ENCODE data around the gene GRIN2C. TPM values are rescaled to one million over a fixed set of nuclear protein-coding genes. Genes with fewer than 3 reads are reported as not detected.

GRIN2C gene
- total RNA-seq, 4 donors from 2014 or later, result 0.13 TPM; not detected in 3

DNA sequence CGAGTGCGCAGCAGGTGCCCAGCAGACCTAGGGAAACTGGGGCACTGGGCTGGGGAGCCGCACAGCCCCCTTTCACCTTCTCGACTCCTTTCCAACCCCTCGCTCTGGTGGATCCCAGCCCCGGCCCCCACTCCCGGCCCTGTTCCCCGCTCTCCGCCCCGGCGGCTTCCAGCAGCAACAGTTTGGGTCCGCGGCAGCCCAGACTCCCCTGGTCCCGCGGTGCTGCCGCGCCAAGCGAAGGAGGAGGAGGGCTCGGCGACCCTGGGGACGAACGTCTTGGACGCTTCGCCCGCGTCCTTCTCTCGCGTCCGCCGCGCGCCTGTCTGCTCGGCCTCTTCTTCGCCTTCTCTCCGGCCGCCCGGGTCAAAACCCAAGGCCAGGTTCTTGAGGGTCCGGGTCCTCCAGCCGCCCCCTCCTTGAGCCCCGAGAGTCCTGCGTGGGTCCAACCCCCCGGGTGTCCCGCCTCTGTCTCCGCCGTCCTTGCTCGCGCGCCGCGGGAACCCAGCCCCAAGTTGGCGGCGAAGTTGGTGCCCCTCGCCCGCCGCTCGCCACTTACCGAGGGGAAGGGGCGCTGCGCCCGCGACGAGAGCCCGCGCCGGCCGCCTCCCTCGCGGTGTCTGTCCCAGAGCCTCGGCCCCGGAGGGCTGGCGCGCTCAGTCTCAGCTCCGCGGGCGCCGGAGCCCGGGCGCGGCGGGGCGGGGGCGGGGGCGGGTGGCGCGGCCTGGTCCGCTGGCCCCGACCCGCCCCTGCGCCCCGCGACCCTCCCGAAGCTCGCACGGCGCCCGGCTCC is 1.4 kb upstream of the GRIN2C start:
- no CpG with 5 or more reads among the region's 96 CpGs for WGBS
- TF ChIP-seq EP300 (IDR thresholded peaks at IDR 0.05), result no peak
- TF ChIP-seq, protein P1, sequence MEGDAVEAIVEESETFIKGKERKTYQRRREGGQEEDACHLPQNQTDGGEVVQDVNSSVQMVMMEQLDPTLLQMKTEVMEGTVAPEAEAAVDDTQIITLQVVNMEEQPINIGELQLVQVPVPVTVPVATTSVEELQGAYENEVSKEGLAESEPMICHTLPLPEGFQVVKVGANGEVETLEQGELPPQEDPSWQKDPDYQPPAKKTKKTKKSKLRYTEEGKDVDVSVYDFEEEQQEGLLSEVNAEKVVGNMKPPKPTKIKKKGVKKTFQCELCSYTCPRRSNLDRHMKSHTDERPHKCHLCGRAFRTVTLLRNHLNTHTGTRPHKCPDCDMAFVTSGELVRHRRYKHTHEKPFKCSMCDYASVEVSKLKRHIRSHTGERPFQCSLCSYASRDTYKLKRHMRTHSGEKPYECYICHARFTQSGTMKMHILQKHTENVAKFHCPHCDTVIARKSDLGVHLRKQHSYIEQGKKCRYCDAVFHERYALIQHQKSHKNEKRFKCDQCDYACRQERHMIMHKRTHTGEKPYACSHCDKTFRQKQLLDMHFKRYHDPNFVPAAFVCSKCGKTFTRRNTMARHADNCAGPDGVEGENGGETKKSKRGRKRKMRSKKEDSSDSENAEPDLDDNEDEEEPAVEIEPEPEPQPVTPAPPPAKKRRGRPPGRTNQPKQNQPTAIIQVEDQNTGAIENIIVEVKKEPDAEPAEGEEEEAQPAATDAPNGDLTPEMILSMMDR (IDR thresholded peaks at IDR 0.05), result no peak
- no peak for DNase-seq (ENCODE audit: low spot score in 2 of 2)
- peaks cover 10% of the 10 kb centered on the region for H3K36me3 ChIP-seq
- no peak overlapping the region for H3K27ac ChIP-seq
- H3K4me3 ChIP-seq, result peak overlapping the region; percentile 45
- H3K27me3 ChIP-seq, result peaks cover 64% of the 10 kb centered on the region
- no peaks in the 10 kb centered on the region for H3K9me3 ChIP-seq
- peaks cover 32% of the 10 kb centered on the region for H3K4me1 ChIP-seq

DNA sequence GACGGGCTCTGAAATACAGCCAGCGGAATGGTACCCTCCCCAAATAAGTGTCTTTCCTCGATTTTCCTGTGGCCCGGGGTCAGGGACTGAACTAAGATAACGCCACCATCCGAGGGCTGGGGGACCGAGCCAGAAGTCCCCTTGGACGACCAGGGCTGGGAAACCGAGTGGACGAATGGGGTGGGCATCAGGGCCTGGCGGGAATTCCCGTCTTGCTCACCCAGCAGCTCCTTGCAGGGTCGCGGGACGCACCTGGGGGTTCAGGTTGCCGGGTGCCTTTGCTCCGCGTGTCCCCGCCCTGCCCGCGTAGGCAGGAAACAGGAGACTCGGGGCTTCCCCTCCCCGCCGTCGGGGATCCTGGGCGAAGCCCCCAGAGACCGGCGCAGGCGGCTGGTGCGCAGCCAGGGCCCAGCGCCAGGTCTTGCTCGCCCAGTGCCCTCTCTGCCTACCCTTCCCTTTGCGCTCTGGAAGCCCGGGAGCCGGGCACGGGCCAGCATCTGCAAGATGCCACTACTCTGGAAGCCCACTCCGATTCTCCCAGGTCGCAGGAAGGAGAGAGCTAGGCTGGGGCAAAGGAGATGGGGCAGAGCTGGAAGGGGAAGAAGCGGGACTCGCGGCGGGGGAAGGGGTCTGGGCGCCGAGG is 665 bp upstream of the GRIN2C start:
- Histone ChIP-seq H3K27ac (no peak overlapping the region), H3K4me1 (peaks cover 32% of the 10 kb centered on the region), H3K27me3 (peaks cover 72% of the 10 kb centered on the region), H3K4me3 (peak overlapping the region; percentile 45), H3K36me3 (peaks cover 5% of the 10 kb centered on the region), H3K9me3 (no peaks in the 10 kb centered on the region)
- no peak for DNase-seq (ENCODE audit: low spot score in 2 of 2)
- WGBS, result 5% methylated on average over 15 of the region's 44 CpGs
- TF ChIP-seq, protein P1 (IDR thresholded peaks at IDR 0.05), result no peak
- no peak for TF ChIP-seq POLR2AphosphoS5 (IDR thresholded peaks at IDR 0.05)
- TF ChIP-seq EP300 (IDR thresholded peaks at IDR 0.05), result no peak
- TF ChIP-seq POLR2A (IDR thresholded peaks at IDR 0.05), result no peak

DNA sequence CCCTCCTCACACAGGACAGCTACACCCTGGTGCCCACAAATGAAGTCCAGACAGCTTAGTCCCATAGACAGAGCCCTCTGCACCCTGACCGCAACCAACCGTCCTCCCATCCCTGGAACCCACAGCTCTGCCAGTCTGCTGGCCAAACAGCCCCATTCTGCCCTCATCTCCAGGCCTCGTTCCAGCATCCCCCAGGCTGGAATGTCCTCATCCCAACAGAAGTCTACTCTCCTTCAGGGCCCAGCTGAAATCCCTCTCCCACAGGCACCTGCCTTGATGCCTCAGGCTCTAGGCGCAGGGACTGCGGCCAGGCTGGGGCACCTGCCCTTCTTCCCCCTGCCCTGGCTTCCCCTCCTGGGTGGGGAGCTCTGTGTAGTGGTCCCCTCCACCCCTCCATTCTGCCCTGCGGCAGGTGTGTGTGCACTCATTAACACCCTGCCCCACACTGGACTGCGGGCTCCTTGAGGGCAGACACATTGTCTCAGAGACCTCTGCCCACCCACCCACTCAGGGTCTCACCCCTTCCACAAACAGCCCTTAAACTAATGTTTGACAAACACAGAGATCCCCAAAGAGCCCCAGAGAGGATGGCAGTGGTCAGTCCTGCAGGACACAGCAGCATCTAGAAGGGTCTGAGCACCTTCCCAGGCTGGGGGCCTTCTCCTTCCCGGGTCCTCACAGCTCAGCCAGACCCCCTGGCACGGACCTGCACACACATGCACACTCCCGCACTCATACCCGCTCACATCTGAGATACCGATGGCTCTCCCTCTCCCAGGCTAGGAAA is 820 bp downstream of the GRIN2C start:
- Histone ChIP-seq H3K9me3 (no peaks in the 10 kb centered on the region), H3K36me3 (peaks cover 2% of the 10 kb centered on the region), H3K27ac (no peak overlapping the region), H3K4me3 (no peak overlapping the region), H3K4me1 (peaks cover 30% of the 10 kb centered on the region), H3K27me3 (peaks cover 86% of the 10 kb centered on the region)
- DNase-seq (ENCODE audit: low spot score in 2 of 2), result no peak
- TF ChIP-seq, protein P1 (IDR thresholded peaks at IDR 0.05), result no peak
- TF ChIP-seq POLR2AphosphoS5 (IDR thresholded peaks at IDR 0.05) (no peak), POLR2A (IDR thresholded peaks at IDR 0.05) (no peak), EP300 (IDR thresholded peaks at IDR 0.05) (no peak)
- WGBS, result 44% methylated on average over 10 of the region's 12 CpGs

DNA sequence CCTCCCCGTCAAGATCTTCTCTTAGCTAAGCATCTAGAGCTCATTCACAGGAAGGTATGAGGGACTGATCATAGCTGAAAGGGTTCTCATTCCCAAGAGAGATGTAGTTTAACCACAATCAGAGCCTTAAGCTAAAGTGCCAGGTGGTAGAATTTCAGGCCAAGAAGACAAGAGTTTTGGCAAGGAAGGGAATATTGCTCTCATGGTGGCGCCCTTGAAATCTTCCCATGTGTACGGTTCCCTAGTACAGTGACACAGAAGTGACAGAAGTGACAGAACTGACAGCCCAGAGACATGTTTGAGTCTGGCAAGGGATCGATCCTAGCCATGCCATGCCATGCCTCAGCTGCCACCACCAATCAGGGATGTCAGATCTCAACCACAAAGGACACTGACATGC is 2.5 kb downstream of the GRIN2C start:
- H3K36me3 ChIP-seq, result no peaks in the 10 kb centered on the region
- peaks cover 36% of the 10 kb centered on the region for H3K4me1 ChIP-seq
- no peak for DNase-seq (ENCODE audit: low spot score in 2 of 2)
- WGBS, result 51% methylated on average over 4 of the region's 4 CpGs
- TF ChIP-seq, protein P1 (IDR thresholded peaks at IDR 0.05), result no peak
- no peak for TF ChIP-seq POLR2AphosphoS5 (IDR thresholded peaks at IDR 0.05)
- no peak for TF ChIP-seq EP300 (IDR thresholded peaks at IDR 0.05)
- TF ChIP-seq POLR2A (IDR thresholded peaks at IDR 0.05), result no peak
- no peak overlapping the region for H3K27ac ChIP-seq
- peaks cover 98% of the 10 kb centered on the region for H3K27me3 ChIP-seq
- no peak overlapping the region for H3K4me3 ChIP-seq
- H3K9me3 ChIP-seq, result no peaks in the 10 kb centered on the region

DNA sequence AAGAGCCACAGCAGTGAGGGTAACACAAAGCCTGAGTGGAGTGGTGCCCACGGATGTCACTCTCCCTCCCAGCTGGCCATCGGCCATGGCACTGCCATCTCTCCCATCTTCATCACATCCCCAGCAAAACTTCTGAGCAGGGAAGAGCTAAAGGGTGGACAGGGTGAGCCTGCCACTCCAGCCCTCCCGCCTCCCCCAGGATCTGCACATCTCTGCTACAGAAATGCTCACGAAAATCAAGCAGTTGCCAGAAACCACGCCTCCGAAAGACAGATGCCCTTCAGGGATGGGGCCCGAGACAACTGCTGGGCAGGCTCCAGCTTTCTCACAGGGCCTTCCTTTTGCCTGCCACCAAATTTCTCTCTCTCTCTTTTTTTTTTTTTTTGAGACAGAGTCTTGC is 3.6 kb downstream of the GRIN2C start:
- TF ChIP-seq POLR2AphosphoS5 (IDR thresholded peaks at IDR 0.05), result no peak
- TF ChIP-seq, protein P1 (IDR thresholded peaks at IDR 0.05), result no peak
- TF ChIP-seq EP300 (IDR thresholded peaks at IDR 0.05), result no peak
- TF ChIP-seq POLR2A (IDR thresholded peaks at IDR 0.05), result no peak
- WGBS, result 43% methylated on average over 7 of the region's 7 CpGs
- no peak for DNase-seq (ENCODE audit: low spot score in 2 of 2)
- Histone ChIP-seq H3K27me3 (peaks cover 98% of the 10 kb centered on the region), H3K27ac (no peak overlapping the region), H3K4me3 (no peak overlapping the region), H3K4me1 (peaks cover 31% of the 10 kb centered on the region), H3K36me3 (no peaks in the 10 kb centered on the region), H3K9me3 (no peaks in the 10 kb centered on the region)
